RWPE2 (cell line): ENCODE measurements around the gene PAX4.

Source experiments
- ATAC-seq: fragments of 200-7000 bp; cut with Tn5 transposase; 3 replicates; pipeline ENCODE4 v1.9.1; 2021; ENCODE audit warnings: low read depth
- DNase-seq: peaks from one replicate; pipeline ENCODE4 v3.0.0-alpha.2; 2020; ENCODE audit warnings: low spot score
- H3K27ac ChIP-seq: fragments of 450-650 bp; 2 replicates; pipeline ENCODE4 v1.5.1; 2017; ENCODE audit warnings: mild to moderate bottlenecking; ENCODE audit not compliant: poor library complexity, severe bottlenecking
- H3K27me3 ChIP-seq: fragments of 250-450 bp; sonication (Bioruptor Pico); 2 replicates; pipeline ENCODE4 v1.5.1; 2021; ENCODE audit warnings: mild to moderate bottlenecking, moderate library complexity; ENCODE audit not compliant: insufficient read depth, poor library complexity, severe bottlenecking
- H3K36me3 ChIP-seq: fragments of 250-450 bp; sonication (Bioruptor Pico); 2 replicates; pipeline ENCODE4 v1.5.1; 2020; ENCODE audit warnings: low read depth, mild to moderate bottlenecking, moderate library complexity
- H3K4me1 ChIP-seq: fragments of 250-450 bp; sonication (Bioruptor Pico); 2 replicates; pipeline ENCODE4 v1.5.1; 2021; ENCODE audit warnings: mild to moderate bottlenecking, moderate library complexity; ENCODE audit not compliant: insufficient read depth, poor library complexity, severe bottlenecking
- H3K4me3 ChIP-seq: fragments of 250-450 bp; sonication (Bioruptor Pico); 2 replicates; pipeline ENCODE4 v1.5.1; 2021; ENCODE audit warnings: mild to moderate bottlenecking, moderate library complexity; ENCODE audit not compliant: severe bottlenecking
- H3K9me3 ChIP-seq: fragments of 250-450 bp; sonication (Bioruptor Pico); 2 replicates; pipeline ENCODE4 v1.5.1; 2021; ENCODE audit warnings: mild to moderate bottlenecking, moderate library complexity; ENCODE audit not compliant: severe bottlenecking
- CTCF ChIP-seq: fragments of 450-650 bp; IDR thresholded peaks from one replicate; pipeline ENCODE4 v1.5.1; 2017; ENCODE audit warnings: mild to moderate bottlenecking, moderate library complexity; ENCODE audit not compliant: poor library complexity, severe bottlenecking

Gene PAX4

GRCh38 chr7:127618042-127618441, at the start of gene PAX4:
TSS of gene PAX4 (minus strand) at chr7:127618142. CDS start at chr7:127615928, 2,214 bp downstream.
- no peaks in the 10 kb centered on the region for H3K36me3 ChIP-seq
- DNase-seq: no peak
- H3K4me3 ChIP-seq: no peak within 1 kb of the TSS
- no peaks in the 10 kb centered on the region for H3K9me3 ChIP-seq
- H3K4me1 ChIP-seq: no peaks in the 10 kb centered on the region
- peaks cover 66% of the 10 kb centered on the region for H3K27me3 ChIP-seq
- TF ChIP-seq CTCF: no peak
- H3K27ac ChIP-seq: no peak within 1 kb of the TSS
- ATAC-seq: no peak

GRCh38 chr7:127667017-127667670, 49.2 kb upstream of the PAX4 start:
- TF ChIP-seq CTCF: no peak
- Histone ChIP-seq H3K36me3 (peaks cover 36% of the 10 kb centered on the region), H3K27ac (peak overlapping the region; percentile 80), H3K4me1 (peaks cover 30% of the 10 kb centered on the region), H3K27me3 (no peaks in the 10 kb centered on the region), H3K4me3 (no peak overlapping the region), H3K9me3 (no peaks in the 10 kb centered on the region)
- peak; percentile 98 for ATAC-seq
- DNase-seq: no peak

- Histone ChIP-seq H3K36me3 (peaks cover 35% of the 10 kb centered on the region), H3K4me3 (no peak overlapping the region), H3K4me1 (peaks cover 30% of the 10 kb centered on the region), H3K9me3 (no peaks in the 10 kb centered on the region), H3K27me3 (no peaks in the 10 kb centered on the region), H3K27ac (peak overlapping the region; percentile 80)
- no peak for TF ChIP-seq CTCF
- DNase-seq (no peak), ATAC-seq (peak; percentile 32)
Measured at GRCh38 chr7:127666602-127667001, 48.7 kb upstream of the PAX4 start.

GRCh38 chr7:127665922-127666321, 48.0 kb upstream of the PAX4 start:
- peak overlapping the region; percentile 80 for H3K27ac ChIP-seq
- no peak overlapping the region for H3K4me3 ChIP-seq
- TF ChIP-seq CTCF: no peak
- no peaks in the 10 kb centered on the region for H3K9me3 ChIP-seq
- ATAC-seq (no peak), DNase-seq (no peak)
- no peaks in the 10 kb centered on the region for H3K27me3 ChIP-seq
- peaks cover 35% of the 10 kb centered on the region for H3K36me3 ChIP-seq
- peaks cover 30% of the 10 kb centered on the region for H3K4me1 ChIP-seq

- ATAC-seq (no peak), DNase-seq (no peak)
- no peak for TF ChIP-seq CTCF
- H3K4me3 ChIP-seq: no peak overlapping the region
- H3K27ac ChIP-seq: no peak overlapping the region
- peaks cover 69% of the 10 kb centered on the region for H3K36me3 ChIP-seq
- peaks cover 7% of the 10 kb centered on the region for H3K4me1 ChIP-seq
- H3K9me3 ChIP-seq: no peaks in the 10 kb centered on the region
- no peaks in the 10 kb centered on the region for H3K27me3 ChIP-seq
Measured at GRCh38 chr7:127658970-127659630, 41.2 kb upstream of the PAX4 start.
